ENCODE data around the gene TTLL5. TPM values are rescaled to one million over a fixed set of nuclear protein-coding genes. Genes with fewer than 3 reads are reported as not detected.

TTLL5 gene
- total RNA-seq, 1 experiment from 2014 or later = 34.7 TPM

GRCh38 chr14:75896341-75896740 is 235.3 kb downstream of the TTLL5 start:
- H3F3A ChIP-seq (ENCODE audit: low read length, unreplicated experiment) = no peaks in the 10 kb centered on the region
- no peak overlapping the region for H3K9ac ChIP-seq (ENCODE audit: low read length)
- no peaks in the 10 kb centered on the region for H3K27me3 ChIP-seq (ENCODE audit: low read length)
- no peaks in the 10 kb centered on the region; the same call in 1 of the 2 replicates for H3K36me3 ChIP-seq (ENCODE audit: low read depth, low read length)
- BruUV-seq (replicated peaks) = no TSS peak
- no peak overlapping the region for H2AFZ ChIP-seq (ENCODE audit: low read length)
- no peaks in the 10 kb centered on the region for H3K9me3 ChIP-seq (ENCODE audit: low read length)
- intact Hi-C loops (cut with micrococcal nuclease) = no loop called here
- no peak for ATAC-seq
- no peak overlapping the region for H3K27ac ChIP-seq (ENCODE audit: low read length)
- H4K20me1 ChIP-seq (ENCODE audit: low read length) = no peaks in the 10 kb centered on the region
- POLR2A ChIA-PET (ENCODE audit: unreplicated experiment) = no interaction called here
- no peaks in the 10 kb centered on the region for H3K4me1 ChIP-seq (ENCODE audit: insufficient read depth, low read length)
- DNase-seq = no peak
- no peak overlapping the region for H3K4me2 ChIP-seq (ENCODE audit: low read length)
- TF ChIP-seq CTCF (conservative IDR thresholded peaks at IDR 0.05; ENCODE audit: low read depth, low read length) = no peak
- TF ChIP-seq EZH2phosphoT487 (IDR thresholded peaks at IDR 0.05; ENCODE audit: borderline replicate concordance, low read length) = no peak
- TF ChIP-seq EZH2 (IDR thresholded peaks at IDR 0.05; ENCODE audit: low read length, unreplicated experiment) = no peak
- H3K9me2 ChIP-seq (replicated peaks; ENCODE audit: low read length) = no peaks in the 10 kb centered on the region
- CTCF ChIA-PET = no interaction called here
- no peaks in the 10 kb centered on the region for H3K79me2 ChIP-seq (ENCODE audit: low read length)
- H3K4me3 ChIP-seq (ENCODE audit: low read length) = no peak overlapping the region

- Histone ChIP-seq H3K9me3 (ENCODE audit: low read length) (no peaks in the 10 kb centered on the region), H2AFZ (ENCODE audit: low read length) (no peak overlapping the region), H3F3A (ENCODE audit: low read length, unreplicated experiment) (no peaks in the 10 kb centered on the region), H3K27ac (ENCODE audit: low read length) (no peak overlapping the region), H3K4me2 (ENCODE audit: low read length) (no peak overlapping the region), H4K20me1 (ENCODE audit: low read length) (no peaks in the 10 kb centered on the region), H3K9ac (ENCODE audit: low read length) (no peak overlapping the region), H3K27me3 (ENCODE audit: low read length) (no peaks in the 10 kb centered on the region), H3K4me3 (ENCODE audit: low read length) (no peak overlapping the region), H3K9me2 (replicated peaks; ENCODE audit: low read length) (no peaks in the 10 kb centered on the region), H3K36me3 (ENCODE audit: low read depth, low read length) (no peaks in the 10 kb centered on the region), H3K4me1 (ENCODE audit: insufficient read depth, low read length) (no peaks in the 10 kb centered on the region), H3K79me2 (ENCODE audit: low read length) (no peaks in the 10 kb centered on the region)
- BruUV-seq (replicated peaks) = no TSS peak
- ChIA-PET CTCF (no interaction called here), POLR2A (ENCODE audit: unreplicated experiment) (no interaction called here)
- ATAC-seq (no peak), DNase-seq (no peak)
- intact Hi-C loops (cut with micrococcal nuclease) = loop anchor here (10.0 kb wide), 1 partner anchor 190 kb away; no protein-coding TSS in a partner anchor
- TF ChIP-seq EZH2phosphoT487 (IDR thresholded peaks at IDR 0.05; ENCODE audit: borderline replicate concordance, low read length) (no peak), CTCF (conservative IDR thresholded peaks at IDR 0.05; ENCODE audit: low read depth, low read length) (no peak), EZH2 (IDR thresholded peaks at IDR 0.05; ENCODE audit: low read length, unreplicated experiment) (no peak)
Observed at GRCh38 chr14:75904311-75904710, 243.3 kb downstream of the TTLL5 start.

GRCh38 chr14:75905147-75905904 is 244.3 kb downstream of the TTLL5 start:
- intact Hi-C loops (cut with micrococcal nuclease) = loop anchor here (5.0 to 10.0 kb wide), 2 partner anchors 38 to 191 kb away; no protein-coding TSS in a partner anchor
- CTCF ChIA-PET = interaction anchor here (0.5 to 1.9 kb wide), 2 partner anchors 111 to 114 kb away, joined by 4 to 12 read pairs; no protein-coding TSS in a partner anchor

More at GRCh38 chr14:75905147-75905904, 244.3 kb downstream of the TTLL5 start:
- Histone ChIP-seq H3K4me2 (ENCODE audit: low read length) (no peak overlapping the region), H3K79me2 (ENCODE audit: low read length) (no peaks in the 10 kb centered on the region), H3K9ac (ENCODE audit: low read length) (no peak overlapping the region), H3K4me1 (ENCODE audit: insufficient read depth, low read length) (peaks cover 7% of the 10 kb centered on the region; the same call in 1 of the 2 replicates), H3K27ac (ENCODE audit: low read length) (no peak overlapping the region), H2AFZ (ENCODE audit: low read length) (no peak overlapping the region), H3K36me3 (ENCODE audit: low read depth, low read length) (no peaks in the 10 kb centered on the region), H3K4me3 (ENCODE audit: low read length) (no peak overlapping the region), H3F3A (ENCODE audit: low read length, unreplicated experiment) (no peaks in the 10 kb centered on the region), H3K27me3 (ENCODE audit: low read length) (no peaks in the 10 kb centered on the region), H3K9me2 (replicated peaks; ENCODE audit: low read length) (no peaks in the 10 kb centered on the region), H4K20me1 (ENCODE audit: low read length) (no peaks in the 10 kb centered on the region), H3K9me3 (ENCODE audit: low read length) (no peaks in the 10 kb centered on the region)
- no peak for DNase-seq
- BruUV-seq (replicated peaks) = no TSS peak
- no peak for ATAC-seq
- POLR2A ChIA-PET (ENCODE audit: unreplicated experiment) = no interaction called here
- TF ChIP-seq CTCF (conservative IDR thresholded peaks at IDR 0.05; ENCODE audit: low read depth, low read length) (no peak), EZH2phosphoT487 (IDR thresholded peaks at IDR 0.05; ENCODE audit: borderline replicate concordance, low read length) (no peak), EZH2 (IDR thresholded peaks at IDR 0.05; ENCODE audit: low read length, unreplicated experiment) (no peak)

Data from PC-3 (cell line).